DOHH2 (cell line): Measurements from ENCODE around the gene ANKRD30A.
"Not testable (repeated sequence)": the region's sequence is repeated elsewhere in the genome, so short reads cannot be mapped to it uniquely, and the experiment has no call there.

Experiments
- H3F3A ChIP-seq: fragments of 200-600 bp; sonication (generic), shearing (Covaris generic); 2 replicates; pipeline ENCODE4 v1.6.0; 2016; ENCODE audit warnings: antibody characterized with exemption, mild to moderate bottlenecking; ENCODE audit not compliant: control insufficient read depth, insufficient read depth
- H3K27ac ChIP-seq: fragments of 200-600 bp; sonication (generic); 2 replicates; pipeline ENCODE4 v1.5.1; 2014; ENCODE audit warnings: low read depth, mild to moderate bottlenecking, low read length, moderate library complexity
- H3K27me3 ChIP-seq: fragments of 200-600 bp; sonication (generic); 2 replicates; pipeline ENCODE4 v1.6.1; 2014; ENCODE audit warnings: mild to moderate bottlenecking, low read length, mixed read lengths; ENCODE audit not compliant: control insufficient read depth
- H3K36me3 ChIP-seq: fragments of 200-600 bp; sonication (generic); 2 replicates; pipeline ENCODE4 v1.6.1; 2014; ENCODE audit warnings: mild to moderate bottlenecking, low read length, moderate library complexity, mixed read lengths; ENCODE audit not compliant: control insufficient read depth
- H3K4me1 ChIP-seq: fragments of 200-600 bp; sonication (generic); 2 replicates; pipeline ENCODE4 v1.6.1; 2014; ENCODE audit warnings: mild to moderate bottlenecking, low read length, mixed read lengths; ENCODE audit not compliant: control insufficient read depth
- H3K4me2 ChIP-seq: fragments of 200-600 bp; sonication (generic); 2 replicates; pipeline ENCODE4 v1.6.0; 2014; ENCODE audit warnings: mild to moderate bottlenecking, low read length, moderate library complexity
- H3K4me3 ChIP-seq: fragments of 200-600 bp; sonication (generic); 2 replicates; pipeline ENCODE4 v1.5.1; 2014; ENCODE audit warnings: mild to moderate bottlenecking, low read length, mixed read lengths
- H3K79me2 ChIP-seq: fragments of 200-600 bp; sonication (generic); 2 replicates; pipeline ENCODE4 v1.6.1; 2014; ENCODE audit warnings: mild to moderate bottlenecking, low read length, mixed read lengths; ENCODE audit not compliant: control insufficient read depth
- H3K9me2 ChIP-seq: fragments of 200-600 bp; sonication (generic); replicated peaks from 2 replicates; pipeline ENCODE4 v1.6.1; 2014; ENCODE audit warnings: mild to moderate bottlenecking, low read length, mixed read lengths; ENCODE audit not compliant: control insufficient read depth
- H3K9me3 ChIP-seq: fragments of 200-600 bp; sonication (generic); 2 replicates; pipeline ENCODE4 v1.6.1; 2014; ENCODE audit warnings: antibody characterized with exemption, low read length, mixed read lengths; ENCODE audit not compliant: control insufficient read depth, insufficient read depth
- H4K20me1 ChIP-seq: fragments of 200-600 bp; sonication (generic); 2 replicates; pipeline ENCODE4 v1.6.0; 2014; ENCODE audit warnings: low read depth, mild to moderate bottlenecking, antibody characterized with exemption, low read length, moderate library complexity; ENCODE audit not compliant: control insufficient read depth, insufficient read depth
- EZH2phosphoT487 ChIP-seq: fragments of 200-600 bp; sonication (generic); IDR thresholded peaks from 2 replicates; pipeline ENCODE4 v1.6.1; 2017; ENCODE audit warnings: borderline replicate concordance, mild to moderate bottlenecking, antibody characterized with exemption, low read length, moderate library complexity, mixed read lengths
- TF ChIP-seq, protein P1 (sequence below): fragments of 200-600 bp; sonication (generic); IDR thresholded peaks from one replicate; pipeline ENCODE4 v1.5.1; 2014; ENCODE audit warnings: antibody characterized with exemption, mild to moderate bottlenecking, low read depth, low read length; ENCODE audit not compliant: poor library complexity, severe bottlenecking

The ANKRD30A gene, protein sequence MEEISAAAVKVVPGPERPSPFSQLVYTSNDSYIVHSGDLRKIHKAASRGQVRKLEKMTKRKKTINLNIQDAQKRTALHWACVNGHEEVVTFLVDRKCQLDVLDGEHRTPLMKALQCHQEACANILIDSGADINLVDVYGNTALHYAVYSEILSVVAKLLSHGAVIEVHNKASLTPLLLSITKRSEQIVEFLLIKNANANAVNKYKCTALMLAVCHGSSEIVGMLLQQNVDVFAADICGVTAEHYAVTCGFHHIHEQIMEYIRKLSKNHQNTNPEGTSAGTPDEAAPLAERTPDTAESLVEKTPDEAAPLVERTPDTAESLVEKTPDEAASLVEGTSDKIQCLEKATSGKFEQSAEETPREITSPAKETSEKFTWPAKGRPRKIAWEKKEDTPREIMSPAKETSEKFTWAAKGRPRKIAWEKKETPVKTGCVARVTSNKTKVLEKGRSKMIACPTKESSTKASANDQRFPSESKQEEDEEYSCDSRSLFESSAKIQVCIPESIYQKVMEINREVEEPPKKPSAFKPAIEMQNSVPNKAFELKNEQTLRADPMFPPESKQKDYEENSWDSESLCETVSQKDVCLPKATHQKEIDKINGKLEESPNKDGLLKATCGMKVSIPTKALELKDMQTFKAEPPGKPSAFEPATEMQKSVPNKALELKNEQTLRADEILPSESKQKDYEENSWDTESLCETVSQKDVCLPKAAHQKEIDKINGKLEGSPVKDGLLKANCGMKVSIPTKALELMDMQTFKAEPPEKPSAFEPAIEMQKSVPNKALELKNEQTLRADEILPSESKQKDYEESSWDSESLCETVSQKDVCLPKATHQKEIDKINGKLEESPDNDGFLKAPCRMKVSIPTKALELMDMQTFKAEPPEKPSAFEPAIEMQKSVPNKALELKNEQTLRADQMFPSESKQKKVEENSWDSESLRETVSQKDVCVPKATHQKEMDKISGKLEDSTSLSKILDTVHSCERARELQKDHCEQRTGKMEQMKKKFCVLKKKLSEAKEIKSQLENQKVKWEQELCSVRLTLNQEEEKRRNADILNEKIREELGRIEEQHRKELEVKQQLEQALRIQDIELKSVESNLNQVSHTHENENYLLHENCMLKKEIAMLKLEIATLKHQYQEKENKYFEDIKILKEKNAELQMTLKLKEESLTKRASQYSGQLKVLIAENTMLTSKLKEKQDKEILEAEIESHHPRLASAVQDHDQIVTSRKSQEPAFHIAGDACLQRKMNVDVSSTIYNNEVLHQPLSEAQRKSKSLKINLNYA (N-terminal part only)

DNA sequence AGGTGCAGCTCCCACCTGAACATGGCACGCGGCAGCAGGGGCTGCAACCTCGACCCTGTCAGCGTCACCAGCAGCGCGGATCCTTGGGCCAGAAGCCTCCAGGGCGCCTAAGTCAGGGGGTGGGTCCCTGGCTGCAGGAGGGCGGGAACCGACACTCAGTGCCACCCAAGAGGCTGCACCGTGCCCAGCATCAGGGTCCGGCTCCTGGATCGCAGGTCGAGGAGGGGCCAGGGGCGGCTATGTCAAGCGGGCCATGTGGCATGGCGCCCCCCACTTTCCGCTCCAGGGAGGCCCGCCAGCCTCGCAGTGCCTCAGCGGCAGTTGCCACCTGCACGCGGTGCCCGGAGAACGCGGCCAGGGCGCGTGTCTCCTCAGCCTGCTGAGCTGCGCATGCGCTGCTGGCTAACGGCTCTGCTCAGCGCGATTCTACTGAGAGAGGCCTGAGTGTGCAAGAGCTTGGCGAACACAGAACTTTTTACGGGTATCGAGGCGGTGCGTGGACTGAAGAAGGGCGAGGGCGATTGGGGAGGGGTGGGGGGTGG is at the start of gene ANKRD30A:
Gene ANKRD30A (plus strand): TSS at position 408 of the 542 bp plus-strand sequence. CDS start 190 bp downstream, outside the sequence.
- Histone ChIP-seq H3K9me3 (no peaks in the 10 kb centered on the region), H4K20me1 (no peaks in the 10 kb centered on the region), H3K36me3 (no peaks in the 10 kb centered on the region), H3F3A (no peaks in the 10 kb centered on the region), H3K27ac (no peak within 1 kb of the TSS), H3K4me2 (no peak within 1 kb of the TSS), H3K4me3 (no peak within 1 kb of the TSS), H3K4me1 (no peaks in the 10 kb centered on the region), H3K79me2 (no peaks in the 10 kb centered on the region), H3K9me2 (no peaks in the 10 kb centered on the region), H3K27me3 (no peaks in the 10 kb centered on the region)
- TF ChIP-seq EZH2phosphoT487: no peak
- TF ChIP-seq, protein P1, sequence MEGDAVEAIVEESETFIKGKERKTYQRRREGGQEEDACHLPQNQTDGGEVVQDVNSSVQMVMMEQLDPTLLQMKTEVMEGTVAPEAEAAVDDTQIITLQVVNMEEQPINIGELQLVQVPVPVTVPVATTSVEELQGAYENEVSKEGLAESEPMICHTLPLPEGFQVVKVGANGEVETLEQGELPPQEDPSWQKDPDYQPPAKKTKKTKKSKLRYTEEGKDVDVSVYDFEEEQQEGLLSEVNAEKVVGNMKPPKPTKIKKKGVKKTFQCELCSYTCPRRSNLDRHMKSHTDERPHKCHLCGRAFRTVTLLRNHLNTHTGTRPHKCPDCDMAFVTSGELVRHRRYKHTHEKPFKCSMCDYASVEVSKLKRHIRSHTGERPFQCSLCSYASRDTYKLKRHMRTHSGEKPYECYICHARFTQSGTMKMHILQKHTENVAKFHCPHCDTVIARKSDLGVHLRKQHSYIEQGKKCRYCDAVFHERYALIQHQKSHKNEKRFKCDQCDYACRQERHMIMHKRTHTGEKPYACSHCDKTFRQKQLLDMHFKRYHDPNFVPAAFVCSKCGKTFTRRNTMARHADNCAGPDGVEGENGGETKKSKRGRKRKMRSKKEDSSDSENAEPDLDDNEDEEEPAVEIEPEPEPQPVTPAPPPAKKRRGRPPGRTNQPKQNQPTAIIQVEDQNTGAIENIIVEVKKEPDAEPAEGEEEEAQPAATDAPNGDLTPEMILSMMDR: no peak

DNA sequence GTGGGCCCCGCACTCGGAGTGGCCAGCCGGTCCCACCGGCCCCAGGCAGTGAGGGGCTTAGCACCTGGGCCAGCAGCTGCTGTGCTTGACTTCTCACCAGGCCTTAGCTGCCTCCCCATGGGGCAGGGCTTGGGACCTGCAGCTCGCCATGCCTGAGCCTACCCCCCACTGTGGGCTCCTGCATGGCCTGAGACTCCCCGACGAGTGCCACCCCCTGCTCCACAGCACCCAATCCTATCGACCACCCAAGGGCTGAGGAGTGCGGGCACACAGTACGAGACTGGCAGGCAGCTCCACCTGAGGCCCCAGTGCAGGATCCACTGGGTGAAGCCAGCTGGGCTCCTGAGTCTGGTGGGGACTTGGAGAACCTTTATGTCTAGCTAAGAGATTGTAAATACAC is 49.3 kb upstream of the ANKRD30A start:
- H3K4me1 ChIP-seq, H3F3A ChIP-seq, H4K20me1 ChIP-seq, H3K79me2 ChIP-seq, H3K9me2 ChIP-seq, H3K9me3 ChIP-seq, H3K27me3 ChIP-seq, H3K4me3 ChIP-seq, H3K27ac ChIP-seq, H3K36me3 ChIP-seq, H3K4me2 ChIP-seq: not testable (repeated sequence)

DNA sequence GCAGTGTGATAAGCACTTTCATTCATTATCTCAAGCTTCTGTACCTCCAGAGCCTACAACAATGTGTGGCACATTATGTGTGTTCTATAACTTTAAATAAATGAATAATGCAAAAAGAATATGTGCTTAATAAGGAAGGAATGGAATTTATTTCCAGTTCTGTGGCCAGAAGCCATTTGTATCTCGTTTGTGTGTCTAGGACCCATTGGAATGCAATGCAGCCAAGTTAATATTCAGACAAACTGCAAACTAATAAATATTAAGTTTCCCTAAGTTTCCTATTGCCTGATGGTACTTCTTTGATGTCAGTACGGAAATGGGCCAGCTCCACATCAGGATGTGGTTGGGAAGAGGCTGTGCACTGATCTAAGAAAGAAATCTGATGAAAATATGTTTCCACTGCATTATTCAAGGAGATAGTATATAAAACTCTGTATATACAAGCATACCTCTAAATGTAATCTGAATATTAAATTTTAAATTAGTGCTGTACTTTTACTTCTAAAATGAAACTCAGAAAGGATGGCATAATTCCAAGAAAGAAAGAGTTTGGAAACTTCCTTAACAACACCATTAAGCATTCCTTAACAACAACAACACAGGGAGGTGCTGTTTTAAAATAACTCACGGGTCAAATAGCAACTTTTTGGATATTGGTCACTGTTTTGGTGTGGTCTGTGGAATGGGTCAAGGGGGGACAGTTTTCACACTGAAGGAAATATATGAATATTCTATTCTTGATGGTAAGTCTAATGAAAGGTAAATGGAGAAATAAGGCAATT is 29.4 kb upstream of the ANKRD30A start:
- Histone ChIP-seq H3F3A (no peaks in the 10 kb centered on the region), H3K27me3 (no peaks in the 10 kb centered on the region), H3K9me2 (no peaks in the 10 kb centered on the region), H3K27ac (no peak overlapping the region), H3K9me3 (no peaks in the 10 kb centered on the region), H3K4me3 (no peak overlapping the region), H3K4me1 (no peaks in the 10 kb centered on the region), H3K36me3 (no peaks in the 10 kb centered on the region), H4K20me1 (no peaks in the 10 kb centered on the region), H3K4me2 (no peak overlapping the region), H3K79me2 (no peaks in the 10 kb centered on the region)
- TF ChIP-seq EZH2phosphoT487: no peak
- TF ChIP-seq, protein P1: no peak
